ENCODE results near the gene ATG16L2.

Gene ATG16L2

DNA sequence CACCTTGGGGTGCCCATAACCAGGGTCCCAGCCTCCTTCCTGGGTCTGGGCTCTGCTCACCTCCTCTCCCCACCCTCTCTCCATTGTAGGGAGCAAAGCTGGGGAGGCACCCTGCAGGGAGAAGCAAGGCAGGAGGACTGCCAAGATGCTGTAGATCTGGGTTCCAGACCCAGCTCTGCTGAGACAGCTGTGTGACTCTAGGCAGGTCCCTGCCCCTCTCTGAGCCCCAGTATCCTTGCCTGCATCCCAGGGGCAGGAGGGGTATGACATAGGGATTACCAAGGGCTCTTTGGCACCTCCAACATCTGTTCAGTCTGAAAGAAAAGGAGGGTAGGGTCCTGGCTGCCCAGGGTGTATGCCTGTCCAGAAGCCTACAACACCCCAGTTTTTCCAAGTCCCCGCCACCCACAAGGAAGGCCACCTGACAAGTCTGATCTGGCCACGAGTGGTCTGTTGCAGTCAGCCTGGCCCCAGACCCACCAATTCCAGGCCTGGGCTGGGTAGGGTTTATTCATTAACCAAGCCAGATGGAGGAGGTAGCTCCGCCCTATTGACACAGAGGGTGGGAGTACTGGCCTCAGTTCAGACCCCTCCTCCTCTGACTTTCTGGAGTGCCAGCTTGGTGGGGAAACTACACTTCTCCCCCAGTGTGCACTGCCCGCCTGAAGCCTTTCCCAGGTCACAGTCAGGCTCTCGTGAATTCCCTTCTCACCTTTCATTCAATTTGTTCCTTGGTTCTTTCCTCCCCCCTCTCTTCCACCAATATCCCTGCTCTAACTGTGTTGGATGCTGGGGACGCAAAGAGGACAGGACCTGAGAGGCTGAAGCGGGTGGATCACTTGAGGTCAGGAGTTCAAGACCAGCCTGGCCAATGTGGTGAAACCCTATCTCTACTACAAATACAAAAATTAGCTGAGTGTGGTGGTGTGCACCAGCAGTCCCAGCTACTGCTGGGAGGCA lies 35.4 kb upstream of the ATG16L2 start:
- ATAC-seq = no peak
- no peak for TF ChIP-seq PATZ1 (CRISPR knock-in tag; IDR thresholded peaks at IDR 0.05; ENCODE audit: borderline replicate concordance)
- TF ChIP-seq, protein P1, sequence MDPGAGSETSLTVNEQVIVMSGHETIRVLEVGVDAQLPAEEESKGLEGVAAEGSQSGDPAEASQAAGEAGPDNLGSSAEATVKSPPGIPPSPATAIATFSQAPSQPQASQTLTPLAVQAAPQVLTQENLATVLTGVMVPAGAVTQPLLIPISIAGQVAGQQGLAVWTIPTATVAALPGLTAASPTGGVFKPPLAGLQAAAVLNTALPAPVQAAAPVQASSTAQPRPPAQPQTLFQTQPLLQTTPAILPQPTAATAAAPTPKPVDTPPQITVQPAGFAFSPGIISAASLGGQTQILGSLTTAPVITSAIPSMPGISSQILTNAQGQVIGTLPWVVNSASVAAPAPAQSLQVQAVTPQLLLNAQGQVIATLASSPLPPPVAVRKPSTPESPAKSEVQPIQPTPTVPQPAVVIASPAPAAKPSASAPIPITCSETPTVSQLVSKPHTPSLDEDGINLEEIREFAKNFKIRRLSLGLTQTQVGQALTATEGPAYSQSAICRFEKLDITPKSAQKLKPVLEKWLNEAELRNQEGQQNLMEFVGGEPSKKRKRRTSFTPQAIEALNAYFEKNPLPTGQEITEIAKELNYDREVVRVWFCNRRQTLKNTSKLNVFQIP (CRISPR knock-in tag; IDR thresholded peaks at IDR 0.05; ENCODE audit: borderline replicate concordance, low read depth) = no peak
- no peak for TF ChIP-seq TOX (CRISPR knock-in tag; IDR thresholded peaks at IDR 0.05; ENCODE audit: borderline replicate concordance)
- no peak for TF ChIP-seq ZNF565 (CRISPR knock-in tag; conservative IDR thresholded peaks at IDR 0.05; ENCODE audit: low read depth)
- TF ChIP-seq ZFP3 (CRISPR knock-in tag; IDR thresholded peaks at IDR 0.05) = no peak
- TF ChIP-seq ZFP30 (CRISPR knock-in tag; IDR thresholded peaks at IDR 0.05) = no peak
- no peak for TF ChIP-seq SNAI2 (CRISPR knock-in tag; IDR thresholded peaks at IDR 0.05)
- no peak for TF ChIP-seq CSDC2 (CRISPR knock-in tag; IDR thresholded peaks at IDR 0.05)

DNA sequence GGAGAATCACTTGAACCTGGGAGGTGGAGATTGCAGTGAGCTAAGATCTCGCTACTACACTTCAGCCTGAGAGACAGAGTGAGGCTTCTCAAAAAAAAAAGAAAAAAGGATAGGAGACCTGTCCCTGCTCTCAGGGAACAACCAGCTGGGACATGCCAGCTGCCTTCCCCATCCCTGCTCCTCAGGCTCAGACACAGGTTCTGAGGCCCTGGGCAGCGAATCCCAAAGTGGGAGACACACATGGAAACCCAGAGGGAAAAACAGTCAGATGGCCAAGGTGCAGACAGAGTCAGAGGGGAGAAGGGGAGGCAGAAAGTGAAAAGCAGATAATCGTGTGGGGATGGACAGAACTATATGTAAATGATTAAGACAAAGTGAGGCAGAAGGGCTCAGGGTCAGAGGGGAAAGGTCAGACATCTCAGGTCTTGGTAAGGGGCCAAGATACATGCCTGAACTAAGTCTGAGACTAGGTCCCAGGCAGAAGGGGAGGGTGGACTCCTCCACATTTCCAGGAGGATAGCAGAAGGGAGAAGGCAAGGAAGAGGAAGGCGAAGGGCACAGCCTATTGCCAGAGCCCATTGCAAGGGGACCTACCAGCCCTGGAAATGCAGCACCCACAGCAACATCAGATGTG lies 34.6 kb upstream of the ATG16L2 start:
- no peak for ATAC-seq
- TF ChIP-seq, protein P1 (CRISPR knock-in tag; IDR thresholded peaks at IDR 0.05; ENCODE audit: borderline replicate concordance, low read depth) = no peak
- TF ChIP-seq ZNF8 (CRISPR knock-in tag; IDR thresholded peaks at IDR 0.05) = no peak
- TF ChIP-seq TCF4 (CRISPR knock-in tag; IDR thresholded peaks at IDR 0.05; ENCODE audit: borderline replicate concordance) = no peak

DNA sequence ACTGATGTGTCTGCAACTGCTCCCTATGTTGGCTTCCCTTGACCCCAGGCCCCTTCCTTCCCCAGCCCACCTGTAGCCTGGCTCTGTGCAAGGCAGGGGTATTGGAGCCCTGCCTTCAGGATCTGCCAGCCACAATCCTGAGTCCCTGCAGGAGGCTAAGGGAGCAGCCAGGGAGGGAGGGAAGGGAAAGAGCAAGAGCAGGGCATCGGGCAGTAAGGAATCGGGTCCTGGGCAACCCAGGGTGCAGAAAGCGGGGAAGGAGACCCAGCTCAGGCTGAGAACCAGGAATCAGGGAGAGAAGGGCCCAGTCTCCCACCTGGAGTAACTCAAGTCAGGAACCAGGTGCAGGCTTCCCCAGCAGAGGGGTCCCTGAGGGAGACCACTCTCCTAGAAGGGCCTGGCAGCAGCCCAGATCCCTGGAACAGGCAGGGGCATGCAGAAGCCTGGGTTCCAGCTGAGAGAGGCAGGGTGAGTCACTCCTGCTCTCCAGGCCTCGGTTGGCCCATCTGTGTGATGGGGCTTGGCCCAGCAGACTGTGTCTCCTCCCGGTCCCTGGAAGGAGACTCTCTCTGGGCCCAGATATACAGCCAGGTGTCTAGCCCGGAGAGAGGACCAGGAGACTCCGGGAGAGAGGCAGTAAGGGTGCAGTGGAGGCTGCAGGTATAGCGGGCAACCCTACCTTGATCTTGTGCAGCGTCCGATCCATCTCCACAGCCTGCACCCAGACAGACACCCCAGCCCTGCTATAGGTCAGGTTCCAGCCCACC lies 33.7 kb upstream of the ATG16L2 start:
- no peak for ATAC-seq
- TF ChIP-seq GLIS3 (CRISPR knock-in tag; IDR thresholded peaks at IDR 0.05) (no peak), ARNTL (CRISPR knock-in tag; IDR thresholded peaks at IDR 0.05; ENCODE audit: borderline replicate concordance, low read depth) (no peak)

DNA sequence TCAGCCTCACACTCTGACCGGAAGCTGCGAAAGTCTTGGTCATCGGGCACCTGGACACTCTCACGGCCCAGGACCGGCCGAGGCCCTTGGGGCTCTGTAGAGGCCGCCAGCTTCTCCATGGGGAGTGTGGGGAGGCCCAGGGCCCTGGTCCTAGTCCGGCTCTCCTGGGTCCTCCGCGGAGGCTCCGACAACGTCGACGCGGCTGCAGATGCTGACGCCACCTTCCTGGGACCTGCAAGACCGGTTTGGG lies 33.2 kb upstream of the ATG16L2 start:
- no peak for ATAC-seq
- TF ChIP-seq ZC3H10 (CRISPR knock-in tag; IDR thresholded peaks at IDR 0.05) = no peak
- TF ChIP-seq ZNF70 (CRISPR knock-in tag; IDR thresholded peaks at IDR 0.05) = no peak
- no peak for TF ChIP-seq TOX (CRISPR knock-in tag; IDR thresholded peaks at IDR 0.05; ENCODE audit: borderline replicate concordance)
- TF ChIP-seq ZFP30 (CRISPR knock-in tag; IDR thresholded peaks at IDR 0.05) = no peak
- no peak for TF ChIP-seq RARB (CRISPR knock-in tag; IDR thresholded peaks at IDR 0.05)
- TF ChIP-seq ISL1 (CRISPR knock-in tag; IDR thresholded peaks at IDR 0.05) = no peak
- TF ChIP-seq ESRRG (CRISPR knock-in tag; IDR thresholded peaks at IDR 0.05) = no peak
- TF ChIP-seq CSRNP3 (CRISPR knock-in tag; IDR thresholded peaks at IDR 0.05) = no peak
- TF ChIP-seq ARNTL (CRISPR knock-in tag; IDR thresholded peaks at IDR 0.05; ENCODE audit: borderline replicate concordance, low read depth) = no peak
- no peak for TF ChIP-seq TSHZ2 (CRISPR knock-in tag; IDR thresholded peaks at IDR 0.05)
- TF ChIP-seq BACH2 (CRISPR knock-in tag; IDR thresholded peaks at IDR 0.05; ENCODE audit: borderline replicate concordance) = no peak
- no peak for TF ChIP-seq ZNF565 (CRISPR knock-in tag; conservative IDR thresholded peaks at IDR 0.05; ENCODE audit: low read depth)
- no peak for TF ChIP-seq ZFP3 (CRISPR knock-in tag; IDR thresholded peaks at IDR 0.05)
- TF ChIP-seq CREB5 (CRISPR knock-in tag; IDR thresholded peaks at IDR 0.05; ENCODE audit: low read depth) = no peak
- no peak for TF ChIP-seq GLIS3 (CRISPR knock-in tag; IDR thresholded peaks at IDR 0.05)
